DOHH2 (cell line): ENCODE data around the gene SETD1A.

Source experiments
- H3F3A ChIP-seq: fragments of 200-600 bp; sonication (generic), shearing (Covaris generic); 2 replicates; pipeline ENCODE4 v1.6.0; 2016; ENCODE audit warnings: antibody characterized with exemption, mild to moderate bottlenecking; ENCODE audit not compliant: control insufficient read depth, insufficient read depth
- H3K27ac ChIP-seq: fragments of 200-600 bp; sonication (generic); 2 replicates; pipeline ENCODE4 v1.5.1; 2014; ENCODE audit warnings: low read depth, mild to moderate bottlenecking, low read length, moderate library complexity
- H3K27me3 ChIP-seq: fragments of 200-600 bp; sonication (generic); 2 replicates; pipeline ENCODE4 v1.6.1; 2014; ENCODE audit warnings: mild to moderate bottlenecking, low read length, mixed read lengths; ENCODE audit not compliant: control insufficient read depth
- H3K36me3 ChIP-seq: fragments of 200-600 bp; sonication (generic); 2 replicates; pipeline ENCODE4 v1.6.1; 2014; ENCODE audit warnings: mild to moderate bottlenecking, low read length, moderate library complexity, mixed read lengths; ENCODE audit not compliant: control insufficient read depth
- H3K4me1 ChIP-seq: fragments of 200-600 bp; sonication (generic); 2 replicates; pipeline ENCODE4 v1.6.1; 2014; ENCODE audit warnings: mild to moderate bottlenecking, low read length, mixed read lengths; ENCODE audit not compliant: control insufficient read depth
- H3K4me2 ChIP-seq: fragments of 200-600 bp; sonication (generic); 2 replicates; pipeline ENCODE4 v1.6.0; 2014; ENCODE audit warnings: mild to moderate bottlenecking, low read length, moderate library complexity
- H3K4me3 ChIP-seq: fragments of 200-600 bp; sonication (generic); 2 replicates; pipeline ENCODE4 v1.5.1; 2014; ENCODE audit warnings: mild to moderate bottlenecking, low read length, mixed read lengths
- H3K79me2 ChIP-seq: fragments of 200-600 bp; sonication (generic); 2 replicates; pipeline ENCODE4 v1.6.1; 2014; ENCODE audit warnings: mild to moderate bottlenecking, low read length, mixed read lengths; ENCODE audit not compliant: control insufficient read depth
- H3K9me2 ChIP-seq: fragments of 200-600 bp; sonication (generic); replicated peaks from 2 replicates; pipeline ENCODE4 v1.6.1; 2014; ENCODE audit warnings: mild to moderate bottlenecking, low read length, mixed read lengths; ENCODE audit not compliant: control insufficient read depth
- H3K9me3 ChIP-seq: fragments of 200-600 bp; sonication (generic); 2 replicates; pipeline ENCODE4 v1.6.1; 2014; ENCODE audit warnings: antibody characterized with exemption, low read length, mixed read lengths; ENCODE audit not compliant: control insufficient read depth, insufficient read depth
- H4K20me1 ChIP-seq: fragments of 200-600 bp; sonication (generic); 2 replicates; pipeline ENCODE4 v1.6.0; 2014; ENCODE audit warnings: low read depth, mild to moderate bottlenecking, antibody characterized with exemption, low read length, moderate library complexity; ENCODE audit not compliant: control insufficient read depth, insufficient read depth
- EZH2phosphoT487 ChIP-seq: fragments of 200-600 bp; sonication (generic); IDR thresholded peaks from 2 replicates; pipeline ENCODE4 v1.6.1; 2017; ENCODE audit warnings: borderline replicate concordance, mild to moderate bottlenecking, antibody characterized with exemption, low read length, moderate library complexity, mixed read lengths
- TF ChIP-seq, protein P1 (sequence below): fragments of 200-600 bp; sonication (generic); IDR thresholded peaks from one replicate; pipeline ENCODE4 v1.5.1; 2014; ENCODE audit warnings: antibody characterized with exemption, mild to moderate bottlenecking, low read depth, low read length; ENCODE audit not compliant: poor library complexity, severe bottlenecking

SETD1A gene

DNA sequence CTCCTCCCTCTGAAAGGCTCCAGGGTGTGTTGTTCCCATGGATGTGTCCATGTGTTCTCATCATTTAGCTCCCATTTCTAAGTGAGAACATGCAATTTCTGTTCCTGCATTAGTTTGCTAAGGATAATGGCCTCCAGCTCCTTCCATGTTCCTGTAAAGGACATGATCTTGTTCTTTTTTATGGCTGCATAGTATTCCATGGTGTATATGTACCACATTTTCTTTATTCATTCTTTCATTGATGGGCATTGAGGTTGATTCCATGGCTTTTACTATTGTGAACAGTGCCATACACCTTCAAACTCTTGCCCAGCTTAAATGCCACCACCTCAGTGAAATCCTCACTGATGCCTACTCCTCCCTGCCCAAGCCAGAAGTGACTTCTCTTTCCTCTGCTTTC, 13.2 kb upstream of the SETD1A start:
- peaks cover 11% of the 10 kb centered on the region for H3F3A ChIP-seq
- H3K9me3 ChIP-seq: no peaks in the 10 kb centered on the region
- H3K4me2 ChIP-seq: no peak overlapping the region
- no peak overlapping the region for H3K27ac ChIP-seq
- no peaks in the 10 kb centered on the region for H3K9me2 ChIP-seq
- TF ChIP-seq, protein P1, sequence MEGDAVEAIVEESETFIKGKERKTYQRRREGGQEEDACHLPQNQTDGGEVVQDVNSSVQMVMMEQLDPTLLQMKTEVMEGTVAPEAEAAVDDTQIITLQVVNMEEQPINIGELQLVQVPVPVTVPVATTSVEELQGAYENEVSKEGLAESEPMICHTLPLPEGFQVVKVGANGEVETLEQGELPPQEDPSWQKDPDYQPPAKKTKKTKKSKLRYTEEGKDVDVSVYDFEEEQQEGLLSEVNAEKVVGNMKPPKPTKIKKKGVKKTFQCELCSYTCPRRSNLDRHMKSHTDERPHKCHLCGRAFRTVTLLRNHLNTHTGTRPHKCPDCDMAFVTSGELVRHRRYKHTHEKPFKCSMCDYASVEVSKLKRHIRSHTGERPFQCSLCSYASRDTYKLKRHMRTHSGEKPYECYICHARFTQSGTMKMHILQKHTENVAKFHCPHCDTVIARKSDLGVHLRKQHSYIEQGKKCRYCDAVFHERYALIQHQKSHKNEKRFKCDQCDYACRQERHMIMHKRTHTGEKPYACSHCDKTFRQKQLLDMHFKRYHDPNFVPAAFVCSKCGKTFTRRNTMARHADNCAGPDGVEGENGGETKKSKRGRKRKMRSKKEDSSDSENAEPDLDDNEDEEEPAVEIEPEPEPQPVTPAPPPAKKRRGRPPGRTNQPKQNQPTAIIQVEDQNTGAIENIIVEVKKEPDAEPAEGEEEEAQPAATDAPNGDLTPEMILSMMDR: no peak
- TF ChIP-seq EZH2phosphoT487: no peak
- H4K20me1 ChIP-seq: no peaks in the 10 kb centered on the region; the same call in 1 of the 2 replicates
- no peaks in the 10 kb centered on the region for H3K27me3 ChIP-seq
- peaks cover 19% of the 10 kb centered on the region for H3K4me1 ChIP-seq
- peaks cover 40% of the 10 kb centered on the region for H3K36me3 ChIP-seq
- H3K4me3 ChIP-seq: no peak overlapping the region
- peaks cover 2% of the 10 kb centered on the region; the same call in 1 of the 2 replicates for H3K79me2 ChIP-seq

DNA sequence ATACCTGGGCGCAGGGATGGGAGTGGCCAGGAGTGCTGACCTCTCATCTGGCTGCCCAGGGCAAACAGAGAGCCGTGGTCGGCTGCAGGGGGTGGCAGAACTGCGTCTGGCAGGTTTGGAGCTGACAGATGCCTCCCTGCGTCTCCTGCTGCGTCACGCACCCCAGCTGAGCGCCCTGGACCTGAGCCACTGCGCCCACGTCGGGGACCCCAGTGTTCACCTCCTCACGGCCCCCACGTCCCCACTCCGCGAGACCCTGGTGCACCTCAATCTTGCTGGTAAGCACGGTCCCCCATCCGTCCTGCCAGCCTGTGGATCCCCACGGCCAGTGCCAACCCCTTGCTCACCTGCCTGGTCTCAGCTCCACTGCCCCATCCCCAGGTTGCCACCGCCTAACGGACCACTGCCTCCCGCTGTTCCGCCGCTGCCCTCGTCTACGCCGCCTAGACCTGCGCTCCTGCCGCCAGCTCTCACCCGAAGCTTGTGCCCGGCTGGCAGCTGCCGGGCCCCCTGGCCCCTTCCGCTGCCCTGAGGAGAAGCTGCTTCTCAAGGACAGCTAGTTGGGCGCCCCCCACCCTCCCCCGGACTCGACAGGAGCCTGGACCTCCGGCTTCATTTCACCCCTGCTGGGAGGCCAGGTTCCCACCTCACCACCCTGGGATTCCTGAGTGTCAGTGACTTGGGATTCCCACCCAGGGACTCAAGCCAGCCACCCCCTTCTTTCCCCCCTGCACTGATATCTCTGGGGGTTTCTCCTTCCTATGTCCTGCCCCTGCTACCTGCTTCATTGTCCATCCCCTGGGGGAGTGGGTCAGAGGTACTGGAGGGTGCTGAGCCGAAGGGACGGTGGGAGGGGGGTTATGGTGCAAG, 10.6 kb upstream of the SETD1A start:
- Histone ChIP-seq H3K9me3 (no peaks in the 10 kb centered on the region), H3K9me2 (no peaks in the 10 kb centered on the region), H4K20me1 (no peaks in the 10 kb centered on the region; the same call in 1 of the 2 replicates), H3K79me2 (peaks cover 5% of the 10 kb centered on the region; the same call in 1 of the 2 replicates), H3F3A (peaks cover 15% of the 10 kb centered on the region), H3K27me3 (no peaks in the 10 kb centered on the region), H3K4me3 (no peak overlapping the region), H3K36me3 (peaks cover 33% of the 10 kb centered on the region), H3K4me1 (peaks cover 26% of the 10 kb centered on the region), H3K4me2 (no peak overlapping the region), H3K27ac (no peak overlapping the region)
- TF ChIP-seq, protein P1: no peak
- TF ChIP-seq EZH2phosphoT487: no peak

DNA sequence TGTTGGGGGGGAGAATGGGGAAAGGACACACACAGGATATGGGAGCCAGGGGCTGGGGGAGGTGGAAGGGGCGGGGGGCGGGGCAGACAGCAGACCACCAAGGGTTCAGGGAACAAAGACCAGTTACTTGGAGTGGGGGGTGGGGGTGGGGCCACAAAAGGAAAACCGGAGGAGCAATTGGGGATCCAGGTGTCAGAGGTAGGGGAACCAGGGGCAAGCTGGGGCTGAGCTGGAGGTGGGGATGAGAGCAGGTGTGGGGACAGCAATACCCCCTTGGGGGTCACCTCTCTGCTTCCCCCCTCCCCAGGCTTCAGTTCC, 10.1 kb upstream of the SETD1A start:
- Histone ChIP-seq H3F3A (peaks cover 16% of the 10 kb centered on the region), H3K4me2 (no peak overlapping the region), H4K20me1 (no peaks in the 10 kb centered on the region; the same call in 1 of the 2 replicates), H3K36me3 (peaks cover 27% of the 10 kb centered on the region), H3K27ac (no peak overlapping the region), H3K27me3 (no peaks in the 10 kb centered on the region), H3K79me2 (peaks cover 5% of the 10 kb centered on the region; the same call in 1 of the 2 replicates), H3K9me3 (no peaks in the 10 kb centered on the region), H3K4me1 (peaks cover 22% of the 10 kb centered on the region), H3K9me2 (no peaks in the 10 kb centered on the region), H3K4me3 (no peak overlapping the region)
- TF ChIP-seq, protein P1: no peak
